Smooth muscle cell (in vitro differentiated cells): ENCODE data around the gene CCDC92. TPM values are rescaled to one million over a fixed set of nuclear protein-coding genes. Genes with fewer than 3 reads are reported as not detected.
"Not testable (repeated sequence)": the region's sequence is repeated elsewhere in the genome, so short reads cannot be mapped to it uniquely, and the experiment has no call there.

ENCODE experiments used
- DNase-seq: peaks from one replicate; lab custom pipeline; 2025; ENCODE audit not compliant: unreplicated experiment; lab: John Stamatoyannopoulos, UW
- H2AFZ ChIP-seq: fragments of 200-600 bp; sonication (generic); 2 replicates; pipeline ENCODE4 v1.6.0; 2016; ENCODE audit warnings: antibody characterized with exemption, low read depth, mild to moderate bottlenecking
- H3F3A ChIP-seq: fragments of 200-600 bp; sonication (generic); 2 replicates; pipeline ENCODE4 v1.6.0; 2017; ENCODE audit warnings: antibody characterized with exemption, low read depth
- H3K27ac ChIP-seq: fragments of 200-600 bp; sonication (generic); 2 replicates; pipeline ENCODE4 v1.5.1; 2016; ENCODE audit warnings: low read depth, mild to moderate bottlenecking
- H3K27me3 ChIP-seq: fragments of 200-600 bp; sonication (generic); 2 replicates; pipeline ENCODE4 v1.6.1; 2016; ENCODE audit warnings: low read depth, mild to moderate bottlenecking
- H3K36me3 ChIP-seq: fragments of 200-600 bp; sonication (generic); 2 replicates; pipeline ENCODE4 v1.5.1; 2016; ENCODE audit warnings: low read depth
- H3K4me1 ChIP-seq: fragments of 200-600 bp; sonication (generic); 2 replicates; pipeline ENCODE4 v1.5.1; 2016; ENCODE audit warnings: low read depth
- H3K4me2 ChIP-seq: fragments of 200-600 bp; sonication (generic); 2 replicates; pipeline ENCODE4 v1.6.0; 2016; ENCODE audit warnings: mild to moderate bottlenecking
- H3K4me3 ChIP-seq: fragments of 200-600 bp; sonication (generic); 2 replicates; pipeline ENCODE4 v1.5.1; 2016; ENCODE audit warnings: mild to moderate bottlenecking
- H3K79me2 ChIP-seq: fragments of 200-600 bp; sonication (generic); 2 replicates; pipeline ENCODE4 v1.6.0; 2016; ENCODE audit warnings: low read depth, mild to moderate bottlenecking
- H3K9ac ChIP-seq: fragments of 200-600 bp; sonication (generic); 2 replicates; pipeline ENCODE4 v1.6.0; 2016; ENCODE audit warnings: low read depth
- H3K9me3 ChIP-seq: fragments of 200-600 bp; sonication (generic); replicated peaks from 2 replicates; pipeline ENCODE4 v1.5.1; 2016; ENCODE audit warnings: low read depth
- H4K20me1 ChIP-seq: fragments of 200-600 bp; sonication (generic); 2 replicates; pipeline ENCODE4 v1.6.0; 2016; ENCODE audit warnings: low read depth
- CTCF ChIP-seq: fragments of 200-600 bp; sonication (generic); IDR thresholded peaks from 2 replicates; pipeline ENCODE4 v1.5.1; 2017; ENCODE audit warnings: borderline replicate concordance, mild to moderate bottlenecking, antibody characterized with exemption; ENCODE audit not compliant: insufficient read depth, poor library complexity, severe bottlenecking
- WGBS: methylation state at CpG from one replicate; pipeline ENCODE4 v1.1.7; 2016; ENCODE audit warnings: low lambda C conversion rate; 5-methylcytosine and 5-hydroxymethylcytosine counted together
- polyA plus RNA-seq: library from polyadenylated mRNA; unstranded; fragments of >200 nt; fragmentation: Nextera tagmentation; extraction: Ambion mirVana; gene quantifications from 2 replicates; pipeline ENCODE4 v1.2.1, GENCODE V29; 2016
- total RNA-seq: library from RNA; depleted of rRNA; stranded (reverse); fragments of >200 nt; gene quantifications from 2 replicates; pipeline ENCODE4 v1.2.3, GENCODE V29; 2014

Gene CCDC92
- total and polyA plus RNA-seq, 2 experiments from 2014 or later, result 17.4 to 68.2 TPM

GRCh38 chr12:123948401-123948795 is 24.2 kb downstream of the CCDC92 start:
- TF ChIP-seq CTCF, result no peak
- H3K4me3 ChIP-seq, result no peak overlapping the region
- WGBS, result 94% methylated on average over 11 of the region's 11 CpGs
- H3K27ac ChIP-seq, result no peak overlapping the region
- H3K4me2 ChIP-seq, result no peak overlapping the region
- peaks cover 24% of the 10 kb centered on the region for H3K79me2 ChIP-seq
- no peaks in the 10 kb centered on the region for H3K4me1 ChIP-seq
- H3K9ac ChIP-seq, result no peak overlapping the region
- no peaks in the 10 kb centered on the region for H3K9me3 ChIP-seq
- no peaks in the 10 kb centered on the region for H3K36me3 ChIP-seq
- DNase-seq, result no peak
- no peaks in the 10 kb centered on the region for H3F3A ChIP-seq
- no peaks in the 10 kb centered on the region for H3K27me3 ChIP-seq
- peaks cover 59% of the 10 kb centered on the region for H4K20me1 ChIP-seq
- no peak overlapping the region for H2AFZ ChIP-seq

GRCh38 chr12:123947531-123947930 is 25.1 kb downstream of the CCDC92 start:
- H3K27ac ChIP-seq, result not testable (repeated sequence)
- H4K20me1 ChIP-seq, result peaks cover 62% of the 10 kb centered on the region

GRCh38 chr12:123946516-123947505 is 25.8 kb downstream of the CCDC92 start:
- not testable (repeated sequence) for H2AFZ ChIP-seq, H3K4me1 ChIP-seq, H3K27ac ChIP-seq, H3K36me3 ChIP-seq, H3F3A ChIP-seq, H3K27me3 ChIP-seq, H3K9me3 ChIP-seq, H3K4me2 ChIP-seq, H3K9ac ChIP-seq, DNase-seq, H3K4me3 ChIP-seq, H3K79me2 ChIP-seq
- 97% methylated on average over 31 of the region's 35 CpGs for WGBS
- peaks cover 64% of the 10 kb centered on the region for H4K20me1 ChIP-seq

More at GRCh38 chr12:123947531-123947930, 25.1 kb downstream of the CCDC92 start:
- not testable (repeated sequence) for H3K9me3 ChIP-seq, DNase-seq, H3K9ac ChIP-seq, H3K4me1 ChIP-seq, H3F3A ChIP-seq, H3K4me3 ChIP-seq, H3K27me3 ChIP-seq, H3K36me3 ChIP-seq, H2AFZ ChIP-seq, H3K4me2 ChIP-seq
- WGBS, result 75% methylated on average over 7 of the region's 7 CpGs
- H3K79me2 ChIP-seq, result peaks cover 16% of the 10 kb centered on the region

- Histone ChIP-seq H3K4me1 (peaks cover 7% of the 10 kb centered on the region), H3K9ac (no peak overlapping the region), H3K9me3 (no peaks in the 10 kb centered on the region), H3K4me3 (no peak overlapping the region), H3K36me3 (no peaks in the 10 kb centered on the region), H3K27me3 (no peaks in the 10 kb centered on the region), H3K4me2 (no peak overlapping the region), H3K79me2 (peaks cover 2% of the 10 kb centered on the region), H4K20me1 (peaks cover 57% of the 10 kb centered on the region), H3F3A (peaks cover 7% of the 10 kb centered on the region), H2AFZ (no peak overlapping the region), H3K27ac (no peak overlapping the region)
- no peak for TF ChIP-seq CTCF
- DNase-seq, result no peak
- 92% methylated on average over 8 of the region's 8 CpGs for whole genome bisulfite sequencing
Observed at GRCh38 chr12:123946152-123946515, 26.5 kb downstream of the CCDC92 start.
